ENCODE results near the gene CYBC1. TPM values are rescaled to one million over a fixed set of nuclear protein-coding genes. Genes with fewer than 3 reads are reported as not detected.
"Not testable (repeated sequence)": the region's sequence is repeated elsewhere in the genome, so short reads cannot be mapped to it uniquely, and the experiment has no call there.

Gene CYBC1
- total and polyA plus RNA-seq, 4 donors = 30.3 to 83.0 (median 60.3) TPM

- WGBS (ENCODE audit: insufficient coverage) = 24% methylated on average over 36 of the region's 38 CpGs
- Histone ChIP-seq H3K4me3 (ENCODE audit: low read depth, low read length) (no peak overlapping the region), H3K36me3 (ENCODE audit: control insufficient read depth, insufficient read depth, low read length) (peaks cover 40% of the 10 kb centered on the region), H3K27ac (ENCODE audit: low read depth, low read length) (no peak overlapping the region), H3K4me1 (ENCODE audit: control insufficient read depth, insufficient read depth, low read length) (peaks cover 17% of the 10 kb centered on the region), H3K27me3 (ENCODE audit: control insufficient read depth, insufficient read depth, low read length) (no peaks in the 10 kb centered on the region), H3K9me3 (ENCODE audit: control insufficient read depth, insufficient read depth, low read length) (no peaks in the 10 kb centered on the region)
- DNase-seq (ENCODE audit: low read depth in 4 of 6, low spot score in 6 of 6) = peak in 5 of 6 donors; percentile 51 to 92 (median 69)
These were observed 35.8 kb downstream of the CYBC1 start for GRCh38 chr17:82414548-82415281.

- DNase-seq (ENCODE audit: low read depth in 4 of 6, low spot score in 6 of 6) = no peak
- Histone ChIP-seq H3K27ac (ENCODE audit: low read depth, low read length) (no peak overlapping the region), H3K36me3 (ENCODE audit: control insufficient read depth, insufficient read depth, low read length) (peaks cover 53% of the 10 kb centered on the region), H3K4me3 (ENCODE audit: low read depth, low read length) (no peak overlapping the region), H3K27me3 (ENCODE audit: control insufficient read depth, insufficient read depth, low read length) (no peaks in the 10 kb centered on the region), H3K9me3 (ENCODE audit: control insufficient read depth, insufficient read depth, low read length) (no peaks in the 10 kb centered on the region), H3K4me1 (ENCODE audit: control insufficient read depth, insufficient read depth, low read length) (peaks cover 12% of the 10 kb centered on the region)
- WGBS (ENCODE audit: insufficient coverage) = 90% methylated on average over 24 of the region's 29 CpGs
These were observed 37.7 kb downstream of the CYBC1 start for GRCh38 chr17:82412535-82413520.

- H3K27me3 ChIP-seq (ENCODE audit: control insufficient read depth, insufficient read depth, low read length); H3K9me3 ChIP-seq (ENCODE audit: control insufficient read depth, insufficient read depth, low read length); H3K27ac ChIP-seq (ENCODE audit: low read depth, low read length); H3K4me3 ChIP-seq (ENCODE audit: low read depth, low read length); DNase-seq (ENCODE audit: low read depth in 4 of 6, low spot score in 6 of 6): not testable (repeated sequence)
- Histone ChIP-seq H3K36me3 (ENCODE audit: control insufficient read depth, insufficient read depth, low read length) (peaks cover 59% of the 10 kb centered on the region), H3K4me1 (ENCODE audit: control insufficient read depth, insufficient read depth, low read length) (peaks cover 10% of the 10 kb centered on the region)
- 95% methylated on average over 12 of the region's 16 CpGs for WGBS (ENCODE audit: insufficient coverage)
These were observed 38.5 kb downstream of the CYBC1 start for GRCh38 chr17:82412081-82412480.

GRCh38 chr17:82411396-82412053 lies 39.0 kb downstream of the CYBC1 start:
- Histone ChIP-seq H3K9me3 (ENCODE audit: control insufficient read depth, insufficient read depth, low read length) (no peaks in the 10 kb centered on the region), H3K4me3 (ENCODE audit: low read depth, low read length) (no peak overlapping the region), H3K36me3 (ENCODE audit: control insufficient read depth, insufficient read depth, low read length) (peaks cover 59% of the 10 kb centered on the region), H3K27ac (ENCODE audit: low read depth, low read length) (no peak overlapping the region), H3K4me1 (ENCODE audit: control insufficient read depth, insufficient read depth, low read length) (peaks cover 10% of the 10 kb centered on the region), H3K27me3 (ENCODE audit: control insufficient read depth, insufficient read depth, low read length) (no peaks in the 10 kb centered on the region)
- DNase-seq (ENCODE audit: low read depth in 4 of 6, low spot score in 6 of 6) = no peak
- WGBS (ENCODE audit: insufficient coverage) = 92% methylated on average over 20 of the region's 24 CpGs

- WGBS (ENCODE audit: insufficient coverage) = 88% methylated on average over 12 of the region's 14 CpGs
- Histone ChIP-seq H3K9me3 (ENCODE audit: control insufficient read depth, insufficient read depth, low read length) (no peaks in the 10 kb centered on the region), H3K4me3 (ENCODE audit: low read depth, low read length) (no peak overlapping the region), H3K4me1 (ENCODE audit: control insufficient read depth, insufficient read depth, low read length) (peaks cover 10% of the 10 kb centered on the region), H3K36me3 (ENCODE audit: control insufficient read depth, insufficient read depth, low read length) (peaks cover 63% of the 10 kb centered on the region), H3K27me3 (ENCODE audit: control insufficient read depth, insufficient read depth, low read length) (no peaks in the 10 kb centered on the region), H3K27ac (ENCODE audit: low read depth, low read length) (no peak overlapping the region)
- DNase-seq (ENCODE audit: low read depth in 4 of 6, low spot score in 6 of 6) = no peak
These were observed 40.4 kb downstream of the CYBC1 start for GRCh38 chr17:82410014-82410716.

- 89% methylated on average over 21 of the region's 21 CpGs for WGBS (ENCODE audit: insufficient coverage)
- Histone ChIP-seq H3K9me3 (ENCODE audit: control insufficient read depth, insufficient read depth, low read length) (no peaks in the 10 kb centered on the region), H3K4me3 (ENCODE audit: low read depth, low read length) (no peak overlapping the region), H3K27ac (ENCODE audit: low read depth, low read length) (no peak overlapping the region), H3K4me1 (ENCODE audit: control insufficient read depth, insufficient read depth, low read length) (no peaks in the 10 kb centered on the region), H3K27me3 (ENCODE audit: control insufficient read depth, insufficient read depth, low read length) (no peaks in the 10 kb centered on the region), H3K36me3 (ENCODE audit: control insufficient read depth, insufficient read depth, low read length) (peaks cover 65% of the 10 kb centered on the region)
- DNase-seq (ENCODE audit: low read depth in 4 of 6, low spot score in 6 of 6) = no peak
These were observed 41.6 kb downstream of the CYBC1 start for GRCh38 chr17:82408938-82409318.

- H3K4me1 ChIP-seq (ENCODE audit: control insufficient read depth, insufficient read depth, low read length) = no peaks in the 10 kb centered on the region
- H3K36me3 ChIP-seq (ENCODE audit: control insufficient read depth, insufficient read depth, low read length) = peaks cover 68% of the 10 kb centered on the region
- H3K27ac ChIP-seq (ENCODE audit: low read depth, low read length) = no peak overlapping the region
- WGBS (ENCODE audit: insufficient coverage) = 87% methylated on average over 12 of the region's 15 CpGs
- no peaks in the 10 kb centered on the region for H3K27me3 ChIP-seq (ENCODE audit: control insufficient read depth, insufficient read depth, low read length)
- no peak for DNase-seq (ENCODE audit: low read depth in 4 of 6, low spot score in 6 of 6)
- no peaks in the 10 kb centered on the region for H3K9me3 ChIP-seq (ENCODE audit: control insufficient read depth, insufficient read depth, low read length)
- H3K4me3 ChIP-seq (ENCODE audit: low read depth, low read length) = no peak overlapping the region
These were observed 42.1 kb downstream of the CYBC1 start for GRCh38 chr17:82408288-82408937.

- Histone ChIP-seq H3K36me3 (ENCODE audit: control insufficient read depth, insufficient read depth, low read length) (peaks cover 69% of the 10 kb centered on the region), H3K9me3 (ENCODE audit: control insufficient read depth, insufficient read depth, low read length) (no peaks in the 10 kb centered on the region), H3K27ac (ENCODE audit: low read depth, low read length) (no peak overlapping the region), H3K4me1 (ENCODE audit: control insufficient read depth, insufficient read depth, low read length) (no peaks in the 10 kb centered on the region), H3K4me3 (ENCODE audit: low read depth, low read length) (no peak overlapping the region), H3K27me3 (ENCODE audit: control insufficient read depth, insufficient read depth, low read length) (no peaks in the 10 kb centered on the region)
- DNase-seq (ENCODE audit: low read depth in 4 of 6, low spot score in 6 of 6) = no peak
- WGBS (ENCODE audit: insufficient coverage) = 93% methylated on average over 13 of the region's 13 CpGs
These were observed 43.3 kb downstream of the CYBC1 start for GRCh38 chr17:82407255-82407654.
